MM.1S (cell line): ENCODE measurements around the gene TAAR2.

Experiments
- CTCF ChIP-seq: fragments of 300-600 bp; sonication (generic); IDR thresholded peaks from 2 replicates; pipeline ENCODE4 v1.5.1; 2016; ENCODE audit warnings: antibody characterized with exemption, low read length, mixed read lengths
- EZH2 ChIP-seq: fragments of 300-600 bp; sonication (generic); optimal IDR thresholded peaks from 2 replicates; pipeline ENCODE3; 2017; ENCODE audit warnings: low read depth, mild to moderate bottlenecking, antibody characterized with exemption, low read length, mixed read lengths

GRCh38 chr6:132571774-132572173, 52.3 kb downstream of the TAAR2 start:
- TF ChIP-seq CTCF, result no peak
- TF ChIP-seq EZH2, result no peak
